Fibroblast of skin of abdomen (primary cell): ENCODE measurements around the gene STAC2.

Experiments
- DNase-seq: peaks from one replicate; pipeline ENCODE4 v3.0.0-alpha.2; 2013

The STAC2 gene

GRCh38 chr17:39231591-39232551 lies 6.1 kb upstream of the STAC2 start:
- DNase-seq = peak; percentile 46

- DNase-seq = no peak
Observed at GRCh38 chr17:39231091-39231561, 5.4 kb upstream of the STAC2 start.

- DNase-seq = no peak
Observed at GRCh38 chr17:39230361-39230760, 4.6 kb upstream of the STAC2 start.

GRCh38 chr17:39229274-39229913 lies 3.6 kb upstream of the STAC2 start:
- DNase-seq = peak; percentile 45

GRCh38 chr17:39227364-39227919 lies 1.7 kb upstream of the STAC2 start:
- DNase-seq = no peak

- peak; percentile 67 for DNase-seq
Observed at GRCh38 chr17:39225959-39226683, 376 bp upstream of the STAC2 start.

GRCh38 chr17:39224778-39225307 lies 902 bp downstream of the STAC2 start:
- DNase-seq = no peak

GRCh38 chr17:39223907-39224777 lies 1.6 kb downstream of the STAC2 start:
- no peak for DNase-seq

- no peak for DNase-seq
Observed at GRCh38 chr17:39222866-39223834, 2.6 kb downstream of the STAC2 start.

- DNase-seq = no peak
Observed at GRCh38 chr17:39222151-39222550, 3.6 kb downstream of the STAC2 start.

- no peak for DNase-seq
Observed at GRCh38 chr17:39221572-39221971, 4.2 kb downstream of the STAC2 start.

GRCh38 chr17:39219647-39220154 lies 6.0 kb downstream of the STAC2 start:
- DNase-seq = no peak

GRCh38 chr17:39218906-39219305 lies 6.8 kb downstream of the STAC2 start:
- no peak for DNase-seq

GRCh38 chr17:39217734-39218369 lies 7.9 kb downstream of the STAC2 start:
- DNase-seq = no peak

- no peak for DNase-seq
Observed at GRCh38 chr17:39213852-39214251, 11.9 kb downstream of the STAC2 start.

GRCh38 chr17:39212841-39213480 lies 12.8 kb downstream of the STAC2 start:
- DNase-seq = no peak

- DNase-seq = no peak
Observed at GRCh38 chr17:39212195-39212810, 13.4 kb downstream of the STAC2 start.

GRCh38 chr17:39210093-39210434 lies 15.7 kb downstream of the STAC2 start:
- DNase-seq = no peak
